CD14-positive monocyte (primary cell): ENCODE measurements around the gene EIF5AL1. TPM values are rescaled to one million over a fixed set of nuclear protein-coding genes. Genes with fewer than 3 reads are reported as not detected.
A peak's percentile ranks its signal among the peaks of the same experiment; 100 is the strongest.

Experiments
- DNase-seq, 3 donors: peaks; one replicate each; pipeline ENCODE4 v3.0.0-alpha.2; 2011 to 2022
- H2AFZ ChIP-seq: 2 replicates; pipeline ENCODE4 v1.6.0; 2012; ENCODE audit warnings: mild to moderate bottlenecking, low read depth, low read length, inconsistent platforms; ENCODE audit not compliant: insufficient read depth, poor library complexity, severe bottlenecking
- H3K27ac ChIP-seq, 2 donors: 1 replicate in 1 of 2; 2 replicates in 1 of 2; pipeline ENCODE4 v1.5.1; 2012 to 2013; ENCODE audit warnings: low read length in 2 of 2, control low read depth in 1 of 2, inconsistent platforms in 1 of 2, low read depth in 1 of 2, mild to moderate bottlenecking in 1 of 2
- H3K27me3 ChIP-seq, 2 donors: one replicate each; pipeline versions ENCODE4 v1.6.0 to v1.6.1; 2011 to 2013; ENCODE audit warnings: low read length in 2 of 2; ENCODE audit not compliant: control insufficient read depth in 2 of 2, insufficient read depth in 2 of 2
- H3K36me3 ChIP-seq, 2 donors: replicated peaks in 1 of 2; 1 replicate in 1 of 2; 2 replicates in 1 of 2; pipeline versions ENCODE4 v1.5.1 to v1.6.1; 2012 to 2013; ENCODE audit warnings: low read length in 2 of 2, control low read depth in 1 of 2, inconsistent platforms in 1 of 2, mild to moderate bottlenecking in 1 of 2; ENCODE audit not compliant: insufficient read depth in 2 of 2, control insufficient read depth in 1 of 2
- H3K4me1 ChIP-seq, 2 donors: 1 replicate in 1 of 2; 2 replicates in 1 of 2; pipeline versions ENCODE4 v1.5.1 to v1.6.1; 2012 to 2013; ENCODE audit warnings: low read length in 2 of 2, control low read depth in 1 of 2, inconsistent platforms in 1 of 2, mild to moderate bottlenecking in 1 of 2, moderate library complexity in 1 of 2; ENCODE audit not compliant: insufficient read depth in 2 of 2, control insufficient read depth in 1 of 2
- H3K4me2 ChIP-seq: replicated peaks from 2 replicates; pipeline ENCODE3; 2012; ENCODE audit warnings: low read length, moderate library complexity, mild to moderate bottlenecking; ENCODE audit not compliant: poor library complexity, severe bottlenecking; ENCODE audit errors: extremely low read depth
- H3K4me3 ChIP-seq, 3 experiments: fragments of 200-600 bp in 1 of 3; sonication (generic) in 1 of 3; replicated peaks in 1 of 3; 1 replicate in 2 of 3; 2 replicates in 1 of 3; pipeline ENCODE4 v1.5.1; 2011 to 2013; ENCODE audit warnings: low read length in 3 of 3, mild to moderate bottlenecking in 3 of 3, control low read depth in 2 of 3, low read depth in 2 of 3, inconsistent platforms in 1 of 3, moderate library complexity in 1 of 3
- H3K79me2 ChIP-seq: 2 replicates; pipeline ENCODE4 v1.6.0; 2012; ENCODE audit warnings: mild to moderate bottlenecking, control low read depth, inconsistent platforms, low read length, moderate library complexity; ENCODE audit not compliant: insufficient read depth
- H3K9ac ChIP-seq: 2 replicates; pipeline ENCODE4 v1.6.0; 2017; ENCODE audit warnings: low read length, mild to moderate bottlenecking; ENCODE audit not compliant: insufficient read depth, poor library complexity, severe bottlenecking
- H3K9me3 ChIP-seq, 2 donors: replicated peaks in 1 of 2; 1 replicate in 1 of 2; 2 replicates in 1 of 2; pipeline versions ENCODE4 v1.5.1 to v1.6.1; 2012 to 2013; ENCODE audit warnings: low read length in 2 of 2, control low read depth in 1 of 2; ENCODE audit not compliant: control insufficient read depth in 1 of 2, insufficient read depth in 1 of 2
- H4K20me1 ChIP-seq: 2 replicates; pipeline ENCODE4 v1.6.0; 2012; ENCODE audit warnings: mild to moderate bottlenecking, low read length, control low read depth, moderate library complexity; ENCODE audit not compliant: insufficient read depth
- H3K27ac Mint-ChIP-seq, 7 donors: one replicate each; pipeline ENCODE4 v1.8.0; 2020; ENCODE audit warnings: mild to moderate bottlenecking in 7 of 7, mixed read lengths in 7 of 7, moderate library complexity in 6 of 7, inconsistent platforms in 2 of 7
- H3K27me3 Mint-ChIP-seq, 3 donors: one replicate each; pipeline ENCODE4 v1.8.0; 2021 to 2022; ENCODE audit warnings: low read depth in 3 of 3, mild to moderate bottlenecking in 3 of 3, mixed read lengths in 3 of 3, moderate library complexity in 3 of 3, inconsistent platforms in 1 of 3
- H3K36me3 Mint-ChIP-seq, 2 donors: one replicate each; pipeline ENCODE4 v1.8.0; 2020; ENCODE audit warnings: mixed read lengths in 2 of 2, inconsistent platforms in 1 of 2, mild to moderate bottlenecking in 1 of 2
- H3K4me1 Mint-ChIP-seq: one replicate; pipeline ENCODE4 v1.8.0; 2020; ENCODE audit warnings: mild to moderate bottlenecking, mixed read lengths
- H3K4me3 Mint-ChIP-seq, 2 donors: one replicate each; pipeline ENCODE4 v1.8.0; 2020; ENCODE audit warnings: mild to moderate bottlenecking in 2 of 2, mixed read lengths in 2 of 2, moderate library complexity in 1 of 2
- H3K9me3 Mint-ChIP-seq, 7 donors: one replicate each; pipeline ENCODE4 v1.8.0; 2020 to 2022; ENCODE audit warnings: mixed read lengths in 7 of 7, mild to moderate bottlenecking in 6 of 7, moderate library complexity in 6 of 7, inconsistent platforms in 2 of 7
- WGBS: methylation state at CpG from one replicate; pipeline ENCODE4 v1.1.5; 2013; ENCODE audit warnings: missing lambda C conversion rate; ENCODE audit not compliant: insufficient coverage; 5-methylcytosine and 5-hydroxymethylcytosine counted together
- intact Hi-C, 2 donors: fragments of 100-400 bp; cut with micrococcal nuclease; formaldehyde crosslinking; loops; one replicate each; pipeline versions ENCODE4 v1.15.0 to v1.15.1; 2023
- polyA plus RNA-seq, 3 donors: library from polyadenylated mRNA; depleted of rRNA in 1 of 3; unstranded in 2 of 3; stranded (reverse) in 1 of 3; fragments of 300-500 nt in 2 of 3; fragments of >200 nt in 1 of 3; fragmentation: Illumina TruSeq in 2 of 3; gene quantifications; 1 replicate in 2 of 3; 2 replicates in 1 of 3; pipeline ENCODE4 v1.2.3, GENCODE V29; 2012 to 2021
- TF ChIP-seq, protein P1 (sequence below): fragments of 200-600 bp; IDR thresholded peaks from one replicate; pipeline ENCODE4 v1.8.0; 2022; ENCODE audit warnings: antibody characterized with exemption, mild to moderate bottlenecking

EIF5AL1 gene
- polyA plus RNA-seq, 3 donors: 0.16 to 1.7 (median 0.17) TPM

DNA sequence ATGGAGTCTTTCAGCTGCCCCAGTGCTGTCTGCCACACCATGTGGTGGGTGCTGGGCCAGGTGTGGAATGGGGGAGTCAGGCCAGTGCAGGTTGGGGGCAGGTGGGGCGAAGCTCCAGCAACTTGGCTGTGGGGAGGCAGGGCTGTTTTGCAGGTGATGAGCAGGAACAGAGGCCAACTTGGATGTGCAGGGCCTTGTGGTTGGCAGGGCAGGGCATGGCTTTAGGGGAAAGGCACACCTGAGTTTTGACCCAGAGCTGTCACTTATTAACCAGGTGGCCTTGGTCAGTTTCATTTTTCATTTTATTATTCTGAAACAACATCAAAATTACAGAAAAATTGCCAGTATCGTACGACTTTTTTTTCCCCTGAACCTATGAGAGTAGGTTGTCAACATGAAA lies 48.9 kb downstream of the EIF5AL1 start:
- WGBS: 77% methylated on average over 1 of the region's 3 CpGs
- Histone ChIP-seq H3K9ac (no peak overlapping the region), H3K36me3 (no peaks in the 10 kb centered on the region), H4K20me1 (no peaks in the 10 kb centered on the region), H3K4me2 (no peak overlapping the region), H2AFZ (no peak overlapping the region), H3K4me3 (no peak overlapping the region), H3K27ac (no peak overlapping the region), H3K4me1 (peaks cover 5 to 6% of the 10 kb centered on the region in 2 donors), H3K9me3 (no peaks in the 10 kb centered on the region), H3K79me2 (no peaks in the 10 kb centered on the region), H3K27me3 (no peaks in the 10 kb centered on the region)
- H3K9me3 Mint-ChIP-seq: no peaks in the 10 kb centered on the region
- H3K4me3 Mint-ChIP-seq: no peak overlapping the region
- no peak overlapping the region for H3K27ac Mint-ChIP-seq
- intact Hi-C loops: no loop called here
- H3K27me3 Mint-ChIP-seq: peaks cover 4 to 10% (median 8%) of the 10 kb centered on the region in 3 donors
- no peak for DNase-seq
- TF ChIP-seq, protein P1, sequence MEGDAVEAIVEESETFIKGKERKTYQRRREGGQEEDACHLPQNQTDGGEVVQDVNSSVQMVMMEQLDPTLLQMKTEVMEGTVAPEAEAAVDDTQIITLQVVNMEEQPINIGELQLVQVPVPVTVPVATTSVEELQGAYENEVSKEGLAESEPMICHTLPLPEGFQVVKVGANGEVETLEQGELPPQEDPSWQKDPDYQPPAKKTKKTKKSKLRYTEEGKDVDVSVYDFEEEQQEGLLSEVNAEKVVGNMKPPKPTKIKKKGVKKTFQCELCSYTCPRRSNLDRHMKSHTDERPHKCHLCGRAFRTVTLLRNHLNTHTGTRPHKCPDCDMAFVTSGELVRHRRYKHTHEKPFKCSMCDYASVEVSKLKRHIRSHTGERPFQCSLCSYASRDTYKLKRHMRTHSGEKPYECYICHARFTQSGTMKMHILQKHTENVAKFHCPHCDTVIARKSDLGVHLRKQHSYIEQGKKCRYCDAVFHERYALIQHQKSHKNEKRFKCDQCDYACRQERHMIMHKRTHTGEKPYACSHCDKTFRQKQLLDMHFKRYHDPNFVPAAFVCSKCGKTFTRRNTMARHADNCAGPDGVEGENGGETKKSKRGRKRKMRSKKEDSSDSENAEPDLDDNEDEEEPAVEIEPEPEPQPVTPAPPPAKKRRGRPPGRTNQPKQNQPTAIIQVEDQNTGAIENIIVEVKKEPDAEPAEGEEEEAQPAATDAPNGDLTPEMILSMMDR: no peak
- peaks cover 16% of the 10 kb centered on the region for H3K4me1 Mint-ChIP-seq
- H3K36me3 Mint-ChIP-seq: no peaks in the 10 kb centered on the region

DNA sequence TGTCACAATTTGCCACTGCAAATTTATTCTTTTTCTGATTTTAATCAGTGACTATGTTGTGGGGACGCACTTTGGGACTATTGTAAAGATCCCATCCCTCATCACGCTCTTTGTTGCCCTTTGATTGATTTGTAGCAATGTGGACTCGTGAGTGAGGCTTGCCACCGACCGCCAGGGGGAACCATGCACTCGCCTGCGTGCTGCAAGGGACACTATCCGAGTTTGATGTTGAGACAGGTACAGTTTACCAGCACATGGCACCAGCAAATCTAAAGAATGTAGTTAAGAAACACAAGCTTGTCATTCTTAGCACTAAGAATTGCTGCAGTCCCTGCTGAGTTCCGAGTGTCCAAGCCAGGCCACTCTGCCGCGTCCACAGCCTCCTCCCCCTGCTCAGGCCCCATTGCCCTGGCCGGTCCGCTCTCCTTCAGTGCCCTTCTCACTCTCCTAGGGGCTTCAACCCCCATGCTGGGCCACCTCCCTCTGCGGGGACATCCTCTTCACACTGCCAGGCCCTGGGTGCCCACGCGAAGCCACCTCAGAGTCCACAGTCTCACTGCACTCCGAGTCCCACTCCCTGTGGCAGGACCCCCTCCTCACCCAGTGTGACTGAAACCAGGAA lies 49.9 kb downstream of the EIF5AL1 start:
- TF ChIP-seq, protein P1: peak; percentile 80
- Histone ChIP-seq H3K27me3 (no peaks in the 10 kb centered on the region), H3K9me3 (no peaks in the 10 kb centered on the region), H3K79me2 (no peaks in the 10 kb centered on the region), H3K9ac (no peak overlapping the region), H3K4me2 (peak overlapping the region; percentile 47), H4K20me1 (no peaks in the 10 kb centered on the region), H2AFZ (peak overlapping the region; percentile 64), H3K27ac (no peak overlapping the region), H3K36me3 (no peaks in the 10 kb centered on the region), H3K4me1 (peaks cover 5 to 6% of the 10 kb centered on the region in 2 donors), H3K4me3 (no peak overlapping the region)
- H3K36me3 Mint-ChIP-seq: no peaks in the 10 kb centered on the region
- intact Hi-C loops: no loop called here
- H3K4me3 Mint-ChIP-seq: peak overlapping the region; percentile 40 to 80
- peak overlapping the region in 1 of 7 donors; percentile 67 for H3K27ac Mint-ChIP-seq
- peaks cover 4 to 12% (median 4%) of the 10 kb centered on the region in 3 donors for H3K27me3 Mint-ChIP-seq
- 12% methylated on average over 16 of the region's 17 CpGs for WGBS
- H3K9me3 Mint-ChIP-seq: no peaks in the 10 kb centered on the region
- peak; percentile 9 to 31 (median 12) for DNase-seq
- peaks cover 16% of the 10 kb centered on the region for H3K4me1 Mint-ChIP-seq
